ENCODE results near the gene RASSF7. TPM values are rescaled to one million over a fixed set of nuclear protein-coding genes. Genes with fewer than 3 reads are reported as not detected.

The RASSF7 gene
- total RNA-seq, 4 donors from 2014 or later: 0.49 to 7.6 (median 4.5) TPM

DNA sequence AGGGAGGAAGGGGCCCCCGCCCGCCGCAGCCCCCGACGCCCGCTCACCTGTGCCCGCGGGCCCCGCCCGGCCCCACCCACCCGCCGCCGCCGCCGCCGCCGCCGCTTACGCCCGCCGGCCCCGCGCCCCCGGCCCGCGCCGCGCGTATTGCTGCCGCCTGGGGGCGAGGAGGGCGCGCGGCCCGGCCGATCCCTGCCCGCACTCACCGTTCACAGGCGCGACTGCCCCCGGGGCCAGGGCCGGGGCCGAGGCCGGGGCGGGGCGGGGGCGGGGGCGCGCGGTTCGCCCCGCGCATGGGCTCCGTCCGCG is 25.6 kb upstream of the RASSF7 start:
- TF ChIP-seq, protein P1, sequence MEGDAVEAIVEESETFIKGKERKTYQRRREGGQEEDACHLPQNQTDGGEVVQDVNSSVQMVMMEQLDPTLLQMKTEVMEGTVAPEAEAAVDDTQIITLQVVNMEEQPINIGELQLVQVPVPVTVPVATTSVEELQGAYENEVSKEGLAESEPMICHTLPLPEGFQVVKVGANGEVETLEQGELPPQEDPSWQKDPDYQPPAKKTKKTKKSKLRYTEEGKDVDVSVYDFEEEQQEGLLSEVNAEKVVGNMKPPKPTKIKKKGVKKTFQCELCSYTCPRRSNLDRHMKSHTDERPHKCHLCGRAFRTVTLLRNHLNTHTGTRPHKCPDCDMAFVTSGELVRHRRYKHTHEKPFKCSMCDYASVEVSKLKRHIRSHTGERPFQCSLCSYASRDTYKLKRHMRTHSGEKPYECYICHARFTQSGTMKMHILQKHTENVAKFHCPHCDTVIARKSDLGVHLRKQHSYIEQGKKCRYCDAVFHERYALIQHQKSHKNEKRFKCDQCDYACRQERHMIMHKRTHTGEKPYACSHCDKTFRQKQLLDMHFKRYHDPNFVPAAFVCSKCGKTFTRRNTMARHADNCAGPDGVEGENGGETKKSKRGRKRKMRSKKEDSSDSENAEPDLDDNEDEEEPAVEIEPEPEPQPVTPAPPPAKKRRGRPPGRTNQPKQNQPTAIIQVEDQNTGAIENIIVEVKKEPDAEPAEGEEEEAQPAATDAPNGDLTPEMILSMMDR (IDR thresholded peaks at IDR 0.05; ENCODE audit: low read depth): no peak

DNA sequence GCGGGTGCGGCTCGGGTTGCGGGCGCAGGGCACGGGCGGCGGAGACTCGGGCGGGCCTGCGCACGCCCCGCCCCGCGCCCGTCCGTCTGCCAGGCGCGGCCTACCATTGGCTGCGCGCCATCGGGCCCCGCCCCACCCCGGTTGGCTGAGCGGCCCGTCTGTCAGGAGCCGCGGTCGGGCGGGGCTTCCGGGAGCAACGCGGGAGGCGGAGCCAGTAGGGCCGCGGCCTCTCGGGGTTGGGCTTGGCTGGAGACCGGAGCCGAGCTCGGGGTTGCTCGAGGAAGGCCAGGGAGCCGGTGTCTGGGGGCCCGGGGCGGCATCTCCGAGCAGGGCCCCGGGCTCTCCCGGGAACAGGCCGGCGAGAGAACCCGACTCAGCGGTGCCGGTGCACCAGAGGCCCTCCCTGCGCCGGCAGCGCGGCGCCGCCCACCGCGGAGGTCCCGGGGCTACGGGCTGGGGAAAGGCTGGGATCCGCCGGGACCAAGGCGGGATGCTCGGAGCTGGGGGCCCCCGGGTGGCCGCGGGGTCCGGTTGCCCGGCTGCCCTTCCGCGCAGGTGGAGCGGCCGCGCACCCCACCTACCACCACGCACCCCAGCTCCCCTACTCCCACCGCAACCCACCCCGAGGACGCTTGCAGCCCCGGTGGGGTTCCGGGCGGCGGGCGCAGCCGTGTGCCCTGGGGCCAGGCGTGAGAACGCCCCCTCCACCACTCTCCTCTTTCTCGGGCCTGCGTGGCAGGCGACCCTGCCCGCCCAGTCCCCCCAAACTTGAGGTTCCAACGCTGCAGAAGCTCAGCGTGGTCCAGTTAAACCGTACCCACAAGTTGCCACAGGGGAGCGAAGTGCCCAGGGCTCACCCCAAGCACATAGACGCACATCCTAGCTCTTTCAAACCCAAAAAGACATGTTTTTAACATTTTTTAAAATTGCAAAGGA is 25.0 kb upstream of the RASSF7 start, which contains the start of gene HRAS:
Gene HRAS (minus strand): TSS at position 58 of the 936 bp plus-strand sequence.
- TF ChIP-seq, protein P1 (IDR thresholded peaks at IDR 0.05; ENCODE audit: low read depth): no peak

DNA sequence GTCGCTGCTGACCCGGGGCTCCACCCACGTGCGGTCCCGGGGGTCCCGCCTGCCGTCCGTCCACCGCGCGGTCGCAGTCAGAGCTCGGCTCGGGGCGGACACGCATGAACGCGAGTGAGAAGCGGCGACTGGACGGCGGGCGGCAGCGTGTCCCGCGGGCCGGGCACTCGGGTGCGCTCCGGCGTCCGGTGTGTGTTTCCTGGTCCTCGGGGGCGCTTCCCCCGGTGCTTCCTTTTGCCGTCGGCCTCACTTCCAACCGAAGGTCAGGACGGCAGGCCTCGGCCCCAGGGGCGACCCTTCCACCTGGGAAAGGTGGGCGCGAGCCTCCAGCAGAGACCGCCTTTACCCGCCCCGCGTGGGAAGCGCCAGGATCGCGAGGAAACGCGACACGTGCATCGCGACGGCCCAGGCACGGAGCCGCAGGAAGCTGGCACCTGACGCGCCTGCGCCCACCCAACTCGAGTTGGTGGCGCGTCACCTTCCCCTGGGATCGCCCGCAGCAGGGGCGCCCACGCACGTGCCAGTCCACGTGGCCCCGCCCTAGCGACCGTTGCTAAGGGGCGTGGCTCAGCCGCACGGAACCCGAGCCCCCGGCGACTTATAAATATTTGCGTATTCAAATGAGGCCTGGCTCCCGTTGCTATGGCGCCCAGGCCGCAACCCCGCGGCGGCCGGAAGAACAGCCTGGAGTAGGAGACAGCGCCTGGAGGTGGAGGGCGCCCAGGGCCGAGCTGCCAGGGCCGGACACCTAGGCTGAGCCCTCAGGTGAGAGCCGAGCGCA is 23.7 kb upstream of the RASSF7 start, which contains the start of gene LRRC56:
Gene LRRC56 (plus strand): TSS at position 687 of the 781 bp plus-strand sequence. CDS start 3,158 bp downstream, outside the sequence.
- TF ChIP-seq, protein P1 (IDR thresholded peaks at IDR 0.05; ENCODE audit: low read depth): no peak

DNA sequence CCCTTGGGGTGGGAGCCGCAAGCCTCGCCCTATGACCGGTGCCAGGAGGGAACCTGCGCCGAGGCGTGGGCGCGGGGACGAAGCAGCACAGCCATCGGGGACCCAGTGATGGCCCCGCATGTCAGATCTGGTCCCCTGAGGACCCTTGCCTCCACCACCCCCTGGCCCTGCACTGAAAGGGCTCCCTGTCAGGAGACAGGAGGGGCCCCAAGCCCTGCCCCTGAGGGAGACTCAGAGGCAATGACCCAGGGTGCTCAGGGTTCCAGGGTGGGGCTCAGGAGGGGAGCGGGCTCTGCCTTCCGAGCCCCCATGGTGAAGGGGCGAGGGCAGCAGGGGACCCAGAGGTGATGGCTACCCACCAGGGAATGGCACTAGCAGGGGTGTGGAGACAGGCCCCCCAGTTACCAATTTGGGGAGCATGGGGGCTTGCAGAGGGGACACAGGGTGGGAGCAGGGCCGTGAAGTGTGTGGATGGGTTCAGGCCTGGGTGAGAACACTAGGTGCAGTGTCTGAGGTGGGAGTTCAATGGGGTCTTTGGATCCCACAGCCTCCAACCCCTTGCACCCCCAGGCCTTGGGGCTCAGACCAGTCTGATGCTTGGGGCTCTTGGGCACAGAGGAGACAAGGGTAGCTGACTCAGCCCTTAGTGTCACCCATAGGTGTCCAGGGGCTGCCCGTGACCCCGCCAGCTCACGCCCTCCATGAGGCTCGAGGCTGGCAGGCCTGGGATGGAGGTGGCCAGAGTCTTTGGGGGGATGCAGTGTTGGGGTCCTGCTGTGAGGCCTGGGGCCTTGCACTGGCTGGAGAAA is 22.9 kb upstream of the RASSF7 start:
- TF ChIP-seq, protein P1 (IDR thresholded peaks at IDR 0.05; ENCODE audit: low read depth): no peak

DNA sequence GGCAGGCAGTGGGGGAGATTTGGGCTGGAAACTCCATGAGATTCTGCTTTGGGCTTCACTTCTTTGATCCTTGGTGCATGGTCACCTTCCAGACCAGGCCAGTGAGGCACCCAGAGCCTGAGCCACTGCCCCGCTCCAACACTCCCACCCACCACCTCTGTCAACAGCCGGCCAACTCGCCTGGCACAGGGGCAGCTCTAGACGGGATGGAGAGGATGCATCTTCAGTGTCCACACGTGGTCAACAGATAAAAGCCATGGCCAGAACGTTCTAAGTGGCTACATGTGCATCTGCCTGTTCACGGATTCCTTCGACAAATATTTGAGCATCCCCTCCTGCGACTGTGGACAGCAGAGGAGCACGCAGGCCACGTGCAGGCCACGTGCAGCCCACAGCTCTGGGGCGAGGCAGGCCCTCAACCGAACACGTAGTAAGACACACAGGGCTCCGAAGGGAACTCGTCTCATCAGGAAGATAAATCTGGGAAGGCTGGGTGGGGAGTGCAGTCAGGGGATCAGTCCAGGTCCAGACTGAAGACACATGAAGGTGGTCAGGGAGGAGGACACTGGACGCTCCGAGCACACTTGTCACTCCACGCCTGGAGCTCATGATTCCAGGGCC is 22.2 kb upstream of the RASSF7 start:
- TF ChIP-seq, protein P1 (IDR thresholded peaks at IDR 0.05; ENCODE audit: low read depth): no peak

DNA sequence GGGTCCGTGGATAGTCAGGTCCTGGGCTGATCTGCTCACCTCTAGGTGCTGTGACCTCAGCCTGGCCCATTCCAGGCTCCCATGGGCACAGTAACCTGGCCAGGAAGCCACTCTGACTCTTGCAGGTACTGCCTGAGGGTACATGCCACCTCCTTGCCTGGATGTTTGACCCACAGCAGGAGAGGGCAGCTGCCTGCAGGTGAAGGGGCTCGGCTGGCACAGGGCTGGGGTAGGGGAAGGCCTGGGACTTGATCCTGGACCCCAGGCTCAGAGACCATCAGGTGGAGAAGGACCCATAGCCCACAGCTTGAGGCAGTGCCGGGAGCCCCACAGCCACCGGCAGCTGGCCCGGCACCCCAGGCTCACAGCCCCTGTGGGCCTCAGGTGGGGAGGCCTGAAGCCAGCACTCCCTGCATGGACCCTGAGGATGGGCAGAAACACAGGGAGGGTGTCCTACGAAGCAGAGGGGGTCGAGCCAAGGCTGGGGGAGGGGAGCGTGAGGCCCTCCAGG is 20.7 kb upstream of the RASSF7 start:
- TF ChIP-seq, protein P1 (IDR thresholded peaks at IDR 0.05; ENCODE audit: low read depth): no peak
